MCF 10A (cell line): Measurements from ENCODE around the gene DCTN4. TPM values are rescaled to one million over a fixed set of nuclear protein-coding genes. Genes with fewer than 3 reads are reported as not detected.
A peak's percentile ranks its signal among the peaks of the same experiment; 100 is the strongest.

ENCODE experiments used
- BruUV-seq: library from RNA; stranded (reverse); fragments of 400-500 nt; replicated peaks from 2 replicates; lab custom pipeline; 2021; lab: Mats Ljungman, UMichigan
- CTCF ChIA-PET: fragments of 300-600 bp; sonication (Branson Sonifier 250); formaldehyde crosslinking; extraction: SDS; loops from one replicate; lab custom pipeline; 2021; ENCODE audit warnings: antibody characterized with exemption, inconsistent platforms; lab: Yijun Ruan, JAX
- POLR2A ChIA-PET: fragments of 300-600, 350-650 bp; sonication (Branson Sonifier 250); formaldehyde crosslinking; extraction: SDS; loops from one replicate; lab custom pipeline; 2020; ENCODE audit warnings: antibody characterized with exemption, inconsistent platforms; lab: Yijun Ruan, JAX
- DNase-seq: peaks from one replicate; pipeline ENCODE4 v3.0.0-alpha.2; 2018; ENCODE audit not compliant: unreplicated experiment
- H3K27ac Mint-ChIP-seq: one replicate; pipeline ENCODE4 v1.8.0; 2022; ENCODE audit warnings: mild to moderate bottlenecking, low read depth, mixed read lengths; ENCODE audit not compliant: unreplicated experiment
- H3K27me3 Mint-ChIP-seq: one replicate; pipeline ENCODE4 v1.8.0; 2022; ENCODE audit warnings: mixed read lengths; ENCODE audit not compliant: insufficient read depth, unreplicated experiment
- H3K36me3 Mint-ChIP-seq: one replicate; pipeline ENCODE4 v1.8.0; 2022; ENCODE audit warnings: mild to moderate bottlenecking, moderate library complexity, mixed read lengths; ENCODE audit not compliant: insufficient read depth, unreplicated experiment
- H3K4me1 Mint-ChIP-seq: one replicate; pipeline ENCODE4 v1.8.0; 2022; ENCODE audit warnings: mixed read lengths; ENCODE audit not compliant: insufficient read depth, unreplicated experiment
- H3K4me3 Mint-ChIP-seq: one replicate; pipeline ENCODE4 v1.8.0; 2022; ENCODE audit warnings: mild to moderate bottlenecking, moderate library complexity, mixed read lengths; ENCODE audit not compliant: unreplicated experiment
- H3K9me3 Mint-ChIP-seq: one replicate; pipeline ENCODE4 v1.8.0; 2022; ENCODE audit warnings: mixed read lengths; ENCODE audit not compliant: unreplicated experiment
- CTCF ChIP-seq: fragments of 200-600 bp; IDR thresholded peaks from one replicate; pipeline ENCODE4 v1.8.0; 2022; ENCODE audit warnings: antibody characterized with exemption, mild to moderate bottlenecking; ENCODE audit not compliant: unreplicated experiment
- intact Hi-C: fragments of 100-400 bp; cut with micrococcal nuclease; formaldehyde crosslinking; loops from 2 replicates; pipeline ENCODE4 v1.14.1; 2022
- total RNA-seq: library from RNA; stranded (reverse); gene quantifications from 2 replicates; pipeline ENCODE4 v1.2.3, GENCODE V29; 2022

DCTN4 gene
- total RNA-seq, 1 experiment from 2014 or later: 143 TPM

DNA sequence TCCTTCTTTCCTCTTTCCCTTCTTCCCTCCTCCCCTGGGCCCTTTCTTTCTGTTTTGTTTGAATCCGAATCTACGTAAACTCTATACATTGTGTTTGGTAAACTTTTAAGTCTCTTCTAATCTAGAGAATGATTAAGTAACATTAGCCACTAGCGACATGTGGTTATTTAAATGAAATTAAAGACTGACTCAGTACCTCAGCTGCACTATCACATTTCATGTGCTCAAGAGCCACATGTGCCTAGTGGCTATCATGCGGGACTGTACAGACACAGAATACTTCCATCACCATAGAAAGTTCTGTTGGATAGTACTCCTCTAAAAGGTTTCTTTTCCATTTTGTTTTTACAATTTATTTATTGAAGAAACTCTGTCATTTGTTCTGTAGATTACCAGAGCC lies 29.0 kb downstream of the DCTN4 start:
- POLR2A ChIA-PET: interaction anchor here (1.6 kb wide), 1 partner anchor 29 kb away, joined by 5 read pairs; the partner anchor contains the start of gene RBM22
- TSS peak; percentile 8 for BruUV-seq

GRCh38 chr5:150723845-150724244 lies 35.0 kb downstream of the DCTN4 start:
- peak; percentile 16 for DNase-seq
- BruUV-seq: no TSS peak
- H3K36me3 Mint-ChIP-seq: peaks cover 96% of the 10 kb centered on the region
- H3K27ac Mint-ChIP-seq: no peak overlapping the region
- intact Hi-C loops: no loop called here
- CTCF ChIA-PET: interaction anchor here (0.6 to 1.6 kb wide), 4 partner anchors 12 to 163 kb away, joined by 3 to 5 read pairs (median 4); no protein-coding TSS in a partner anchor
- H3K27me3 Mint-ChIP-seq: no peaks in the 10 kb centered on the region
- H3K4me3 Mint-ChIP-seq: no peak overlapping the region
- H3K9me3 Mint-ChIP-seq: no peaks in the 10 kb centered on the region
- TF ChIP-seq CTCF: no peak
- H3K4me1 Mint-ChIP-seq: no peaks in the 10 kb centered on the region
- POLR2A ChIA-PET: interaction anchor here (1.3 to 1.5 kb wide), 2 partner anchors 8 to 23 kb away, joined by 5 to 7 read pairs; partner anchors contain the start of gene RBM22

More for the DNA sequence above, 29.0 kb downstream of the DCTN4 start:
- no peak for TF ChIP-seq CTCF
- no peaks in the 10 kb centered on the region for H3K9me3 Mint-ChIP-seq
- H3K27me3 Mint-ChIP-seq: no peaks in the 10 kb centered on the region
- H3K27ac Mint-ChIP-seq: no peak overlapping the region
- H3K36me3 Mint-ChIP-seq: peaks cover 95% of the 10 kb centered on the region
- no peaks in the 10 kb centered on the region for H3K4me1 Mint-ChIP-seq
- H3K4me3 Mint-ChIP-seq: no peak overlapping the region
- no peak for DNase-seq
- intact Hi-C loops: no loop called here
- CTCF ChIA-PET: interaction anchor here (0.7 to 1.2 kb wide), 3 partner anchors 10 to 72 kb away, joined by 3 to 5 read pairs (median 3); partner anchors contain the start of gene SMIM3

DNA sequence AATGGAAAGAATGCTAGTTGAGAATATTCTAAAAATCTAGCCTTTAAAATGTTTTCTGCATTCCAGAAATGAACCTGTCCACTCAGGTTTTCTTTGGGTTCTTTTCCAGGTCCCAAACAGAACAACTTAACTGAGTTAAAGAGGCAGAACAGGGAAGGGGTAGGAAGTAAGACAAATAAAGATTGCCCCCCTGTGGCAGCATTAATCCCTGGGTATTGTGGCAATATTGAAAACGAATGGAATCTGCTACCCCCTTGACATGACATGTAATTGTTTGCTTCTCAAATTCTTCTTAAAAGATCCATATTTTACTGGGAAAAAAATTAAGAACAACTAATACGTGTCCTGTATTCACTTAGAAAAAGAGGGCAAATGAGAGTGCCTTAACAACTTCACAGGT lies 48.7 kb downstream of the DCTN4 start:
- peak; percentile 27 for TF ChIP-seq CTCF
- Mint-ChIP-seq H3K36me3 (peaks cover 95% of the 10 kb centered on the region), H3K27ac (no peak overlapping the region), H3K4me1 (no peaks in the 10 kb centered on the region), H3K27me3 (no peaks in the 10 kb centered on the region), H3K9me3 (no peaks in the 10 kb centered on the region), H3K4me3 (no peak overlapping the region)
- intact Hi-C loops: loop anchor here (1.0 kb wide), 1 partner anchor 149 kb away; no protein-coding TSS in a partner anchor
- CTCF ChIA-PET: interaction anchor here (0.6 to 2.5 kb wide), 7 partner anchors 10 to 223 kb away, joined by 3 to 27 read pairs (median 7); partner anchors contain the start of gene RBM22
- POLR2A ChIA-PET: interaction anchor here (1.5 to 1.6 kb wide), 2 partner anchors 9 to 48 kb away, joined by 6 to 7 read pairs; partner anchors contain the start of genes DCTN4 and RBM22
- BruUV-seq: no TSS peak
- peak; percentile 25 for DNase-seq

GRCh38 chr5:150706776-150707390 lies 51.9 kb downstream of the DCTN4 start:
- DNase-seq: no peak
- intact Hi-C loops: loop anchor here (10.0 kb wide), 1 partner anchor 458 kb away; no protein-coding TSS in a partner anchor
- ChIA-PET POLR2A (interaction anchor here (0.5 to 1.6 kb wide), 6 partner anchors 9 to 162 kb away, joined by 3 to 4 read pairs (median 3); partner anchors contain the start of genes DCTN4 and SMIM3), CTCF (interaction anchor here (0.5 to 2.1 kb wide), 8 partner anchors 9 to 145 kb away, joined by 3 to 9 read pairs (median 3); no protein-coding TSS in a partner anchor)
- Mint-ChIP-seq H3K9me3 (no peaks in the 10 kb centered on the region), H3K27ac (no peak overlapping the region), H3K36me3 (peaks cover 69% of the 10 kb centered on the region), H3K4me1 (peaks cover 6% of the 10 kb centered on the region), H3K4me3 (no peak overlapping the region), H3K27me3 (no peaks in the 10 kb centered on the region)
- no peak for TF ChIP-seq CTCF
- BruUV-seq: no TSS peak
